HEK293T (cell line): ENCODE measurements around the gene IL1RAPL1.

ENCODE experiments used
- ARNT ChIP-seq: fragments of 450-650 bp; IDR thresholded peaks from 2 replicates; pipeline ENCODE4 v1.6.1; 2017; ENCODE audit warnings: mild to moderate bottlenecking
- BHLHE40 ChIP-seq: fragments of 450-650 bp; IDR thresholded peaks from 2 replicates; pipeline ENCODE4 v1.6.1; 2016; ENCODE audit warnings: mild to moderate bottlenecking, moderate library complexity, borderline replicate concordance
- ELF4 ChIP-seq: fragments of 450-650 bp; IDR thresholded peaks from 2 replicates; pipeline ENCODE4 v1.6.1; 2017; ENCODE audit warnings: antibody characterized with exemption
- FOXA1 ChIP-seq: fragments of 450-650 bp; IDR thresholded peaks from 2 replicates; pipeline ENCODE4 v1.6.1; 2016; ENCODE audit warnings: mild to moderate bottlenecking
- FOXK2 ChIP-seq: fragments of 450-650 bp; IDR thresholded peaks from 2 replicates; pipeline ENCODE4 v1.6.1; 2016; ENCODE audit warnings: mild to moderate bottlenecking
- SUZ12 ChIP-seq: fragments of 450-650 bp; IDR thresholded peaks from 2 replicates; pipeline ENCODE4 v1.6.1; 2016; ENCODE audit warnings: mild to moderate bottlenecking
- ZNF384 ChIP-seq: fragments of 450-650 bp; IDR thresholded peaks from 2 replicates; pipeline ENCODE4 v1.6.1; 2016

GRCh38 chrX:29728639-29729038, 1141.4 kb downstream of the IL1RAPL1 start:
- TF ChIP-seq BHLHE40 (no peak), ELF4 (no peak), FOXA1 (no peak), SUZ12 (no peak), FOXK2 (no peak), ARNT (no peak), ZNF384 (no peak)
